GM06990 (cell line): ENCODE results near the gene DOCK1.

Source experiments
- DNase-seq: peaks from one replicate; pipeline ENCODE4 v3.0.0-alpha.2; 2011; ENCODE audit not compliant: insufficient read length; ENCODE audit errors: extremely low read depth
- H3K27me3 ChIP-seq: replicated peaks from 2 replicates; pipeline ENCODE4 v1.6.0; 2011; ENCODE audit warnings: low read length; ENCODE audit not compliant: control insufficient read depth, insufficient read depth
- H3K36me3 ChIP-seq: 2 replicates; pipeline ENCODE4 v1.5.1; 2011; ENCODE audit warnings: low read length; ENCODE audit not compliant: control insufficient read depth, insufficient read depth
- H3K4me3 ChIP-seq: replicated peaks from 2 replicates; pipeline ENCODE4 v1.5.1; 2011; ENCODE audit warnings: low read depth, mild to moderate bottlenecking, control low read depth, low read length
- CTCF ChIP-seq: IDR thresholded peaks from 2 replicates; pipeline ENCODE4 v1.5.1; 2011; ENCODE audit warnings: low read length, control low read depth, mild to moderate bottlenecking, inconsistent platforms; ENCODE audit not compliant: insufficient read depth, poor library complexity, severe bottlenecking

DOCK1 gene

DNA sequence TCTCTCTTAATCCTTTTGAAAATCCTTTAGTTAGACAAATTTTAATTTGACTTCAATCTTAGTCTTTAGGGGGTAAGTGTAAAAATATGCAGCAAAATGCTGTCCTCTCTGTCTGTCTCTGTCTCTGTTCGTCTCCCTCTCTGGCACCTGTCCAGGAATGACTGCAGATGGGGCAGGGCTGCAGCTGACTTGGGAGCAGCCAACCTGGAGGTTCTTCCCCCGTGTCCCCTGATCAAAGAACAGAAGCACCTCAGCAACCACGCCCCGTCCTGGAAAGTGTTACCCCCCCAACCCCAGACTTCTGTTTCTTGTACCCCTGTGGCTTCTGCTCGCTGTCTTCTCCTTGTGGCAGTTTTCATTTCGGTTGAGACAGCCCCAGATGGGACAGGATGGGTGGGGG, 502.3 kb downstream of the DOCK1 start:
- H3K27me3 ChIP-seq: no peaks in the 10 kb centered on the region
- no peak overlapping the region for H3K4me3 ChIP-seq
- no peaks in the 10 kb centered on the region for H3K36me3 ChIP-seq
- no peak for DNase-seq
- no peak for TF ChIP-seq CTCF

- DNase-seq: no peak
- H3K36me3 ChIP-seq: no peaks in the 10 kb centered on the region
- no peak overlapping the region for H3K4me3 ChIP-seq
- H3K27me3 ChIP-seq: no peaks in the 10 kb centered on the region
- TF ChIP-seq CTCF: no peak
Measured at GRCh38 chr10:127408112-127408710, 503.0 kb downstream of the DOCK1 start.

DNA sequence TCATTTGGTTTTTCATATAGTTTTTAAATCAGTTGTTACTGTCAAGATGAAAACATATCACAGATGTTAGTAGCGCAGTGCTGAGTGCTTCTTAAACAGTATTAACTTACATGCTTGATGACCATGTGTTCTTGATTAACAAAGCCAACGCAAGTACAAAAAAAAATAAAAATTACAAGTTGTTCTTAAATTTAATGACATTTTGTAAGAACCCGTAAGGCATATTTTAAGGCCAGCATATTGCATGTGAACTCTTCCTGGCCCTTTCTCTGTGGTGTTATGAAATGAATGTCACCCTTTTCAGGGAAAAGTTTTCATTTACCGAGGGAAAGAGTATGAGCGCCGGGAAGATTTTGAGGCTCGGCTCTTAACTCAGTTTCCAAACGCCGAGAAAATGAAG, 503.5 kb downstream of the DOCK1 start:
- H3K27me3 ChIP-seq: no peaks in the 10 kb centered on the region
- DNase-seq: no peak
- no peaks in the 10 kb centered on the region for H3K36me3 ChIP-seq
- H3K4me3 ChIP-seq: no peak overlapping the region
- no peak for TF ChIP-seq CTCF

- Histone ChIP-seq H3K27me3 (no peaks in the 10 kb centered on the region), H3K36me3 (no peaks in the 10 kb centered on the region), H3K4me3 (no peak overlapping the region)
- TF ChIP-seq CTCF: no peak
- no peak for DNase-seq
Measured at GRCh38 chr10:127410030-127410429, 504.8 kb downstream of the DOCK1 start.

- H3K36me3 ChIP-seq: no peaks in the 10 kb centered on the region
- no peaks in the 10 kb centered on the region for H3K27me3 ChIP-seq
- no peak for DNase-seq
- H3K4me3 ChIP-seq: no peak overlapping the region
- no peak for TF ChIP-seq CTCF
Measured at GRCh38 chr10:127411062-127411461, 505.8 kb downstream of the DOCK1 start.

DNA sequence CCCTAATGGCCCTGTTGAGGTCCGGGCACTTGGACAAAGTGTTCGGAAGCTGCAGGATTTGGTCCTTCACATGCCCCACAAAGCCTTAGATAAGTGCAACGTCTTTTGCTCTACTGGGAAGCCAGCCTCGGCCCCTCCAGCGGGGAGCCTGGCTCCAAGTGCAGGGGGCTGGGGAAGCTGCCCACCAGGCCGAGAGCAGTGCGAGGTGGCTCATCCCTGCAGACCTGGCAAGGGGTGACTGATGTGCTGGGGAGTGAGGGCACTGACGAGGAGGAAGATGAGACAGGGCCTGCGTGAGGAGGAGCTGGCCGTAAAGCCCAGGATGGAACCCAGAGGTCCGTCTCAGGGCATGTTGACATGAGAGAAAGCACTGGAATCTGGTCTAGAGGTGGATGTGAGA, 508.1 kb downstream of the DOCK1 start:
- DNase-seq: no peak
- Histone ChIP-seq H3K4me3 (no peak overlapping the region), H3K36me3 (no peaks in the 10 kb centered on the region), H3K27me3 (no peaks in the 10 kb centered on the region)
- no peak for TF ChIP-seq CTCF
